ENCODE measurements around the gene SLC4A8.

Gene SLC4A8

DNA sequence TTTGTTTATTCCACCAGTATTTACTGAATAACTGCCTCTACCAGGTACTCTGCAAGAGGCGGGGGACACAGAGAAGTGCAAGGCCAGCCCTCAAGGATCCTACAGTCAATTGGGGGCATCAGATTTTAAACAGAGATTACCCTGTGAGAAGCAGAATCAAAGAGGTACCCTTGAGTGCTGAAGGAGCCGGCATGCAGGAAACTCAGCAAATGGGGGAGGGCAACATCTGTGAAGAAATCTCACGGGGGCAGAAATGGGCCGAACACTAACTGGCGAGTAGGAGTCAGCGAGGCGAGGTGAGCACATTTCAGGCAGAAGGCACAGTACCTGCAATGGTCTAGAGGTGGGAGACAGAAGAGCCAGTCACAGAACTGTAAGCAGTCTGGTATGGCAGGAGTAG lies 42.5 kb upstream of the SLC4A8 start:
- DNase-seq (ENCODE audit: extremely low read depth, low read depth), result no peak
- TF ChIP-seq CTCF (IDR thresholded peaks at IDR 0.05; ENCODE audit: low read depth, low read length), result no peak

DNA sequence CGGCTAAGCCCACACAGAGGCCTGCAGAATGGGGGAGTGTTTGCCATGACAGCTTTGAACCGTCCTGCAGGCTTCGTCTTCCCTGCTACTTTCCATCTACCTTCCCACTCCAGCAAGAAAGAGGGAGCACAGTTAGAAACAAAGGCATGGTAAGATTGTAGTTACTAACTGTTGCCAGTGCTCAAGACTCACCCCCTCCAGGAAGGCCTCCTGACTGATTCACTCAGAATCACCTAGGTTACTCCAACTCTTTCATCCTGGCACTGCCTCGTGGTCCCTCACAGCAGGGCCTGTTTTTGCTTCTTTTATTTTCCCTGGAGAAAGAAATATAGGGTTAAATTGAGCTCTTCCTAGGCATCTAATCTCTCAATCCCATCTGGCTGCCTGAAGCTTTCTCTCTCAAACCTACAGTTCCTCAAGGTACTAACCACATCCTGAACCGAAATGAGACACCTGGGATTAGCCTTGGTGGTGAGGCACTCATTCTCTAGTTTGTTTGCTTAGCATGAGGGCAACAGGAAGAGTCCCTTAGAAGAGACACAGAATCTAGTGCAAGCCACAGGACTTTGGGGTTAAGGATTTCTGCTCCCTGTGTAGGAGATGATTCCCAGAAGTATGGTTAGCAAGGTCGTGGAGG lies 41.2 kb upstream of the SLC4A8 start:
- DNase-seq (ENCODE audit: extremely low read depth, low read depth), result no peak
- TF ChIP-seq CTCF (IDR thresholded peaks at IDR 0.05; ENCODE audit: low read depth, low read length), result no peak

DNA sequence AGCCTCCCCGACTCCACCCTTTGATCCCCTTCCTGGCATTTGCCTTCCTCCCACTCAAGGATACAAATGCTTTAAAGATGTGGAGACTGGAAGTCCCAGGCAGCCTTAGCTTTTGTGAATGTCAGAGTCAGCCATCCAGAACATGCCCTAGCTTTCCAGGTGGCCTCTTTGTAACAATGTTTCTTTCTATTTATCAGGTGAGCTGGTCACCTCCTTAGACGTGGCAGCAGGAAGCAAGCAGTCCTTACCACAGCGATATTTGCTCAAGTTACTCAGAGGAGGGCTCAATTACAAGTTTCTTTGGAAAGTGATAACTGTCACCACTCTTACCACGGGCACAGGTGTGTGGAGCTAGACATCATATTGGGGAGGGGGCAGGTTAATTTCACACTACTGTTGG lies 38.3 kb upstream of the SLC4A8 start:
- TF ChIP-seq CTCF (IDR thresholded peaks at IDR 0.05; ENCODE audit: low read depth, low read length), result no peak
- DNase-seq (ENCODE audit: extremely low read depth, low read depth), result no peak

- no peak for TF ChIP-seq CTCF (IDR thresholded peaks at IDR 0.05; ENCODE audit: low read depth, low read length)
- peak; percentile 73 for DNase-seq (ENCODE audit: extremely low read depth, low read depth)
These were observed 36.4 kb upstream of the SLC4A8 start for GRCh38 chr12:51388069-51388799.

- no peak for DNase-seq (ENCODE audit: extremely low read depth, low read depth)
- no peak for TF ChIP-seq CTCF (IDR thresholded peaks at IDR 0.05; ENCODE audit: low read depth, low read length)
These were observed 35.8 kb upstream of the SLC4A8 start for GRCh38 chr12:51388846-51389245.

- TF ChIP-seq CTCF (IDR thresholded peaks at IDR 0.05; ENCODE audit: low read depth, low read length), result no peak
- DNase-seq (ENCODE audit: extremely low read depth, low read depth), result no peak
These were observed 35.2 kb upstream of the SLC4A8 start for GRCh38 chr12:51389302-51389999.

- DNase-seq (ENCODE audit: extremely low read depth, low read depth), result no peak
- TF ChIP-seq CTCF (IDR thresholded peaks at IDR 0.05; ENCODE audit: low read depth, low read length), result no peak
These were observed 34.2 kb upstream of the SLC4A8 start for GRCh38 chr12:51390457-51390856.
